CD4-positive, alpha-beta T cell (primary cell): ENCODE data around the gene ADSL. TPM values are rescaled to one million over a fixed set of nuclear protein-coding genes. Genes with fewer than 3 reads are reported as not detected.
A peak's percentile ranks its signal among the peaks of the same experiment; 100 is the strongest.
"Not testable (repeated sequence)": the region's sequence is repeated elsewhere in the genome, so short reads cannot be mapped to it uniquely, and the experiment has no call there.

Experiments
- ATAC-seq: fragments of 200-7000 bp; cut with Tn5 transposase; one replicate; pipeline ENCODE4 v1.10.0; 2022; ENCODE audit warnings: mild to moderate bottlenecking; ENCODE audit not compliant: poor library complexity
- CTCF ChIA-PET: fragments of 350-600 bp; sonication (Branson Sonifier 250); formaldehyde crosslinking; loops from one replicate; lab custom pipeline; 2021; ENCODE audit warnings: antibody characterized with exemption, inconsistent platforms; lab: Charles Lee
- POLR2A ChIA-PET: fragments of 350-600 bp; sonication (Branson Sonifier 250); formaldehyde crosslinking; loops from one replicate; lab custom pipeline; 2021; ENCODE audit warnings: antibody characterized with exemption, inconsistent platforms; lab: Charles Lee
- DNase-seq, 14 experiments: peaks; one replicate each; pipeline ENCODE4 v3.0.0-alpha.2; 2013 to 2020; ENCODE audit warnings: mixed read lengths in 2 of 14
- H3K27ac ChIP-seq, 2 donors: one replicate each; pipeline versions ENCODE4 v1.5.1 to v1.7.0; 2013; ENCODE audit warnings: low read length in 2 of 2, low read depth in 1 of 2, mild to moderate bottlenecking in 1 of 2
- H3K27me3 ChIP-seq, 2 experiments: 1 replicate in 1 of 2; 2 replicates in 1 of 2; pipeline versions ENCODE4 v1.6.1 to v1.7.0; 2013; ENCODE audit warnings: low read length in 2 of 2, control low read depth in 1 of 2, mild to moderate bottlenecking in 1 of 2, moderate library complexity in 1 of 2; ENCODE audit not compliant: insufficient read depth in 2 of 2, control insufficient read depth in 1 of 2
- H3K36me3 ChIP-seq: one replicate; pipeline ENCODE4 v1.6.1; 2013; ENCODE audit warnings: low read length, control low read depth; ENCODE audit not compliant: insufficient read depth
- H3K4me1 ChIP-seq: one replicate; pipeline ENCODE4 v1.6.1; 2013; ENCODE audit warnings: low read length, control low read depth; ENCODE audit not compliant: insufficient read depth
- H3K4me3 ChIP-seq: one replicate; pipeline ENCODE4 v1.5.1; 2013; ENCODE audit warnings: mild to moderate bottlenecking, low read length, moderate library complexity
- H3K9me3 ChIP-seq, 2 experiments: 1 replicate in 1 of 2; 2 replicates in 1 of 2; pipeline versions ENCODE4 v1.6.1 to v1.7.0; 2013; ENCODE audit warnings: low read length in 2 of 2, mild to moderate bottlenecking in 2 of 2, control low read depth in 1 of 2, moderate library complexity in 1 of 2; ENCODE audit not compliant: control insufficient read depth in 1 of 2, insufficient read depth in 1 of 2
- H3K27ac Mint-ChIP-seq: one replicate; pipeline ENCODE4 v1.8.0; 2020; ENCODE audit warnings: mixed read lengths
- H3K27me3 Mint-ChIP-seq: one replicate; pipeline ENCODE4 v1.8.0; 2021; ENCODE audit warnings: mixed read lengths
- H3K36me3 Mint-ChIP-seq: one replicate; pipeline ENCODE4 v1.8.0; 2021; ENCODE audit warnings: low read depth, mixed read lengths
- H3K4me1 Mint-ChIP-seq: one replicate; pipeline ENCODE4 v1.8.0; 2021; ENCODE audit warnings: low read depth, mixed read lengths
- H3K4me3 Mint-ChIP-seq: one replicate; pipeline ENCODE4 v1.8.0; 2020; ENCODE audit warnings: mild to moderate bottlenecking, mixed read lengths
- H3K9me3 Mint-ChIP-seq: one replicate; pipeline ENCODE4 v1.8.0; 2020; ENCODE audit warnings: mixed read lengths
- CTCF ChIP-seq: fragments of 200-600 bp; IDR thresholded peaks from one replicate; pipeline ENCODE4 v1.8.0; 2022; ENCODE audit warnings: antibody characterized with exemption, mild to moderate bottlenecking
- intact Hi-C, 2 experiments: fragments of 100-400 bp; cut with DNase I in 1 of 2; cut with micrococcal nuclease in 1 of 2; formaldehyde crosslinking; loops; one replicate each; pipeline versions ENCODE4 v1.15.1 to v1.9.0; 2023 to 2025; cut with DNase I, micrococcal nuclease
- total RNA-seq, 174 experiments: library from RNA in 2 of 174; stranded (reverse) in 2 of 174; gene quantifications; one replicate each; pipeline ENCODE4 v1.2.3 and lab custom pipeline; 2021 to 2026

Gene ADSL
- total RNA-seq, 2 experiments from 2014 or later: 62.9 to 75.3 TPM

- intact Hi-C loops: loop anchor here in 1 of 2 experiments (5.0 kb wide), 1 partner anchor 38 kb away; the partner anchor contains the start of gene ADSL
- no peak overlapping the region for H3K4me3 Mint-ChIP-seq
Measured at GRCh38 chr22:40309631-40310030, 36.7 kb upstream of the ADSL start.

GRCh38 chr22:40310081-40310767 is 36.1 kb upstream of the ADSL start:
- peaks cover 49% of the 10 kb centered on the region for H3K4me1 Mint-ChIP-seq
- CTCF ChIA-PET: interaction anchor here (0.7 to 1.3 kb wide), 2 partner anchors 11 to 38 kb away, joined by 3 to 4 read pairs; no protein-coding TSS in a partner anchor

More at GRCh38 chr22:40309631-40310030, 36.7 kb upstream of the ADSL start:
- peaks cover 14% of the 10 kb centered on the region for H3K4me1 ChIP-seq
- no peak for TF ChIP-seq CTCF
- CTCF ChIA-PET: interaction anchor here (0.7 to 1.3 kb wide), 2 partner anchors 10 to 38 kb away, joined by 3 to 4 read pairs; no protein-coding TSS in a partner anchor
- peaks cover 90% of the 10 kb centered on the region for H3K36me3 ChIP-seq
- peaks cover 54% of the 10 kb centered on the region for H3K4me1 Mint-ChIP-seq
- POLR2A ChIA-PET: interaction anchor here (0.7 to 1.9 kb wide), 5 partner anchors 12 to 266 kb away, joined by 4 to 9 read pairs (median 5); partner anchors contain the start of gene ADSL
- H3K27me3 ChIP-seq: no peaks in the 10 kb centered on the region
- DNase-seq: no peak
- H3K27ac ChIP-seq: no peak overlapping the region
- ATAC-seq: no peak
- no peaks in the 10 kb centered on the region for H3K27me3 Mint-ChIP-seq
- H3K9me3 Mint-ChIP-seq: no peaks in the 10 kb centered on the region
- H3K27ac Mint-ChIP-seq: peak overlapping the region; percentile 67
- H3K4me3 ChIP-seq: no peak overlapping the region
- peaks cover 92% of the 10 kb centered on the region for H3K36me3 Mint-ChIP-seq
- H3K9me3 ChIP-seq: no peaks in the 10 kb centered on the region

GRCh38 chr22:40310768-40311120 is 35.6 kb upstream of the ADSL start:
- intact Hi-C loops: no loop called here
- Mint-ChIP-seq H3K4me3 (no peak overlapping the region), H3K27ac (peak overlapping the region; percentile 67), H3K27me3 (no peaks in the 10 kb centered on the region), H3K9me3 (no peaks in the 10 kb centered on the region), H3K36me3 (peaks cover 91% of the 10 kb centered on the region), H3K4me1 (peaks cover 48% of the 10 kb centered on the region)
- no peaks in the 10 kb centered on the region for H3K9me3 ChIP-seq
- H3K4me1 ChIP-seq: peaks cover 14% of the 10 kb centered on the region
- no peak for DNase-seq
- H3K27ac ChIP-seq: no peak overlapping the region
- no peak overlapping the region for H3K4me3 ChIP-seq
- no peaks in the 10 kb centered on the region for H3K27me3 ChIP-seq
- CTCF ChIA-PET: interaction anchor here (0.6 kb wide), 1 partner anchor 400 kb away, joined by 3 read pairs; no protein-coding TSS in a partner anchor
- ATAC-seq: no peak
- peaks cover 90% of the 10 kb centered on the region for H3K36me3 ChIP-seq
- TF ChIP-seq CTCF: no peak
- POLR2A ChIA-PET: no interaction called here

More at GRCh38 chr22:40310081-40310767, 36.1 kb upstream of the ADSL start:
- Histone ChIP-seq H3K27ac (no peak overlapping the region), H3K4me1 (peaks cover 14% of the 10 kb centered on the region), H3K27me3 (no peaks in the 10 kb centered on the region), H3K9me3 (no peaks in the 10 kb centered on the region), H3K36me3 (peaks cover 90% of the 10 kb centered on the region), H3K4me3 (no peak overlapping the region)
- no peaks in the 10 kb centered on the region for H3K27me3 Mint-ChIP-seq
- H3K27ac Mint-ChIP-seq: peak overlapping the region; percentile 67
- no peak overlapping the region for H3K4me3 Mint-ChIP-seq
- no peaks in the 10 kb centered on the region for H3K9me3 Mint-ChIP-seq
- TF ChIP-seq CTCF: no peak
- no peak for ATAC-seq
- peaks cover 91% of the 10 kb centered on the region for H3K36me3 Mint-ChIP-seq
- DNase-seq: no peak
- POLR2A ChIA-PET: interaction anchor here (0.7 to 1.9 kb wide), 4 partner anchors 13 to 58 kb away, joined by 4 to 9 read pairs (median 4); partner anchors contain the start of gene ADSL
- intact Hi-C loops: no loop called here

- H3K4me3 ChIP-seq, H3K4me3 Mint-ChIP-seq, H3K27me3 ChIP-seq, ATAC-seq, CTCF ChIA-PET, DNase-seq, POLR2A ChIA-PET, H3K9me3 Mint-ChIP-seq, H3K27me3 Mint-ChIP-seq, intact Hi-C loops, H3K9me3 ChIP-seq, H3K27ac ChIP-seq: not testable (repeated sequence)
- Mint-ChIP-seq H3K36me3 (peaks cover 98% of the 10 kb centered on the region), H3K27ac (peak overlapping the region; percentile 37), H3K4me1 (peaks cover 51% of the 10 kb centered on the region)
- peaks cover 96% of the 10 kb centered on the region for H3K36me3 ChIP-seq
- peaks cover 14% of the 10 kb centered on the region for H3K4me1 ChIP-seq
Measured at GRCh38 chr22:40311646-40312045, 34.7 kb upstream of the ADSL start.
